ENCODE measurements around the gene SPSB1.

The SPSB1 gene

DNA sequence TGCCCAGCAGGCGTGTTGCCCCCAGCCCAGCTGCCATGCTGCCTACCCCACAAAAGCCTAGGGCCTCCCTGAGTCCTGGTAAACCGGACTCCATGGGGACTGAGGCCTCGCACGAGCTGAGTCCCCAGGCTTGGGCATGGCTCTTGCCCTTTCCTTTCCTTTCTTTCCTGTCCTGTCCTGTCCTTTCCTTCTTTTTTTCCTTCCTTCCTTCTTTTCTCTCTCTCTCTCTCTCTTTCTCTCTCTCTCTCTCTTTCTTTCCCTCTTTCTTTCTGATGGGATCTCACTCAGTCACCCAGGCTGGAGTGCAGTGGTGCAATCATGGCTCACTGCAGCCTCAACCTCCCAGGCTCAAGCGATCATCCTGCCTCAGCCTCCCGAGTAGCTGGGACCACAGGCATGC, 104.4 kb downstream of the SPSB1 start:
- DNase-seq (ENCODE audit: low read depth): no peak

DNA sequence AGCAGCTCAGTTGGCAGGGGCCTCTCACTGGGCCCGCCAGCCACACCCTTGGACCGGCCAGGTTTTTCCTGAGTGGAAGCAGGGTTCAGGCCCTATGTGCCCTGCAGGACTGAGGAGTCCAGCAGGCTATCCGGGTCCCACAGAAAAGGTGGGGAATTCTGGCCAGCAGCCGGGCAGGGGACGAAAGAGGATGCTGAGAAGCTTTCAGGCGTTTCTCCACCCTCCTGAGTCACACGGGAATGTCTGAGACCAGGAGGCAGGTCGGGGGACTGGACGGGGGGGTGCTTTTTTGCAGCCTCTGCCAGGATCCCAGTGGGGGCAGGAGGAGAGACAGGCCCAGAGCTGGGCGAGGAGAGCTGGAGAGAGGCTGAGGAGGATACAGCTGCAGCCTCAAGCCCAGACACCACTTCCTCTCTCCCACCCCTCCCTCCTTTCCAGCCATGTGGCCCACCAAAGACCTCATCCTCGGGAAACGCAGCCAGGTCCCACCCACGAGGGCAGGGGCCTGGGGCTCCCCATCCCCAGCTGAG, 105.4 kb downstream of the SPSB1 start:
- no peak for DNase-seq (ENCODE audit: low read depth)

DNA sequence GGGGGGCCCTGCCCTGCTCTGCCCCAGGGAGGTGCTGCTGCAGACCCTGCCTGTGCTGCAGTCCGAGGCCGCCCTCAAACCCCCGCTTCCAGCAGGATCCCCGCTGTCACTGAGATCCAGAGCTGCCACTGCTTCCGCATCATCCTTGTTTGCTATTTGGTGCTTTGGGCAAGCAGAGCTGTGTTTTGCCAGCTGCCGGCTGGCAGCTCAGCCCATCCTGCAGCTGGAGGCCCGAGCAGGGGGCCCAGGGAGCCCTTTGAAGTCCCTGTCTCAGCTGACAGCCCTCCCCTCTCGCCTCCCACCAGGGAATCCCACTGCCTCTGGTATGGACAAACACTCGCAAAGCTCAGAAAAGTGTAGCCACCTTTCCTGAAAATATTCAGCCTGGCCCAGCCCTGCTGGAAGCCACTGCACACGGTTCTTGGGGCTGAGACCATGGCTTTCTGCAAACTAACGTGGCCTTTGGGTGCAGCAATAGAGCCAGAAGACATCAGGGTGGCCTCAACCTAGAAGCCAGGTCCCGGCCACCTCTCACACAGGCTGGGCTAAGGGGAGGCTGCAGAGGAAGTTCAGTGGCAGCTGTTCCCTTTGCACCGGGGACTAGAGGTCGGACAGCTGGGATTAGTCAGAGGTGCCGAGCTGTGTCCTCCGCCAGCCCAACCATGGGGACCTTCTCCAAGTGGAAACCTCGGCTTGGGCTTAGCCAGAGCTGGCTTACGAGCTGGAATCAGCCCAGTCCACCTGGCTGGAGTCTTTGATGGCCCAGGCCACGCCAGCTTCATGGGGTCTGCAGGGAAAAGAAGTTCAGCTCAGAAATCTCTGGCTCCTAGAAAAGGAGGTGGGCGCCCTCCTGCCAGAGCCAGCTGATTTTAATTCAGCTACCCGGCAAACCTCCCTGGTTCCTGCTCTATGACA, 107.1 kb downstream of the SPSB1 start:
- no peak for DNase-seq (ENCODE audit: low read depth)

DNA sequence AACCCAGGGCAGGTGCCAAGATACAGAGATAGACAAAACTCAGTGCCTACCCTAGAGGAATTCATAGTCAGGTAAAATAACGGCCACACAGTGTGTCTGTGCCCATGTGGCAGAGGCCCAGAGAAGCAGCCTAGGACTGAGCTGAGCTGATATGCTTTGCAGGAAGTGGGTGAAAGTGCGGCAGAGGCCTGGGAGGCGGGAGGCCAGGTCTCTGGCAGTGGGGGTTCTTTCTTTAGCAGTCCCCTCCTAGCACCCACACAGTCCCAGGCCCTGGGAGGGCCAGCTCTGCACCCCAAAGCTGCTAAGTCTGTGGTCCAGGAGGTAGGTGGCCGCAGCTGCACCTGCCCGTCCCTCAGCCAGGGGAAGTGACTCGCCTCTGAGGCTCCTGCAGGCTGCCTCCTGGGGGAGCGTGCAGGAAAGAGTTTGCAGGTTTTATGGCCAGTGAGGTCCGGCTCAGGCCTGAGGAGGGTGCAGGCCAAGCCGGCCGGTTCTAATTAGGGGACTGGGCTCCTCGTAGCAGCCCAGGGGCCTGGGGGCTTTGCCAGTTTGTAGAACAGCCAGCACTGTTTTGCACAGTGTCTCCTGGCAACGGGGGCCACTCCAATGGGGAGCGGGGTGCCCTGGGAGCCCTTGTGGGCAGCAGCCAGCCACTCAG, 107.9 kb downstream of the SPSB1 start:
- no peak for DNase-seq (ENCODE audit: low read depth)

DNA sequence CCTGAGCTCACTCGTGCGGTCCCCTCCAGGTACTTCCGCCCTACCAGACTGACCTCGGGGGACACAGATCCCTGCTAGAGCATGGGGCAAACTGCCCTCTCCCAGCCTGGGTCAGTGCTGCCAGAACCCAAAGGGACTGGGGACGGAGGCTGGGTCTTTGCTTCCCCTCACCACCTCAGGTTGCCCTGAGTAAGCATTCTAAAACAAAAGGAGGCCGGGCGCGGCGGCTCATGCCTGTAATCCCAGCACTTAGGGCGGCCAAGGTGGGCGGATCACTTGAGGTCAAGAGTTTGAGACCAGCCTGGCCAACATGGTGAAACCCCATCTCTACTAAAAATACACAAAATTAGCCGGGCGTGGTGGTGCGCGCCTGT, 108.4 kb downstream of the SPSB1 start:
- no peak for DNase-seq (ENCODE audit: low read depth)

DNA sequence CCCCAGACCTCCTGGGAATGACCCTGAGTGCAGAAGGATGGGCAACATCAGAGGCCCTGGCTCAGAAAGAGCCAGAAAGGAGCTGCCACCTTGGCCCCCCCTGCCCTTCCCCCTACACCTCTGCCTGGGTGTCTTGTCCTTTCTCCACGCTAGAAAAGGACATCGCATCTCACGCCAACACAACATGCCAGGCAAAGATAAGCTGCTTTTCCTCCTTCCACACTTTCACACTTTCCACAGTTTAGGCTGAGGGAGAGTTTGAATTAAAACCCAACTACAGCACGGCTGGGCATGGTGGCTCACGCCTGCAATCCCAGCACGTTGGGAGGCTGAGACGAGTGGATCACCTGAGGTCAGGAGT, 109.5 kb downstream of the SPSB1 start:
- DNase-seq (ENCODE audit: low read depth): no peak

DNA sequence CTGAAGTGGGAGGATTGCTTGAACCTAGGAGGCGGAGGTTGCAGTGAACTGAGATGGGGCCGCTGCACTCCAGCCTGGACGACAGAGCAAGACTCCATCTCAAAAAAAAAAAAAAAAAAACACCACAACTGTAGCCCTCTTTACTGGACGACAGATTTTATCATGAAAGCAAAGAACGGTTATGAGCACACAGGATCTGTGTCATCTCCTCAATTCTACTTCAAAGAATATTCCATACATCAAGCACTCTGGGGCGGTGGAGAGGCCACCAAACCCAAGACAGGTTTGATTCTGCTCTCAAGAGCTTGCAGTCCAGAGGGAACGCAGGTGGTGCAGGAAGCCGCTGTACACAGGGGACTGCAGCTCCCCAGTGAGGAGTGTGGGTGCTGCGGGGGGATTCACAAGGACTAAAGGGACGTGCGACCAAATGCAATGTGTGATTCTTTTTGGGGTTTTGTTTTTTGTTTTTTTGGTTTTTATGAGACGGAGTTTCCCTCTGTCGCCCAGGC, 110.1 kb downstream of the SPSB1 start:
- no peak for DNase-seq (ENCODE audit: low read depth)

DNA sequence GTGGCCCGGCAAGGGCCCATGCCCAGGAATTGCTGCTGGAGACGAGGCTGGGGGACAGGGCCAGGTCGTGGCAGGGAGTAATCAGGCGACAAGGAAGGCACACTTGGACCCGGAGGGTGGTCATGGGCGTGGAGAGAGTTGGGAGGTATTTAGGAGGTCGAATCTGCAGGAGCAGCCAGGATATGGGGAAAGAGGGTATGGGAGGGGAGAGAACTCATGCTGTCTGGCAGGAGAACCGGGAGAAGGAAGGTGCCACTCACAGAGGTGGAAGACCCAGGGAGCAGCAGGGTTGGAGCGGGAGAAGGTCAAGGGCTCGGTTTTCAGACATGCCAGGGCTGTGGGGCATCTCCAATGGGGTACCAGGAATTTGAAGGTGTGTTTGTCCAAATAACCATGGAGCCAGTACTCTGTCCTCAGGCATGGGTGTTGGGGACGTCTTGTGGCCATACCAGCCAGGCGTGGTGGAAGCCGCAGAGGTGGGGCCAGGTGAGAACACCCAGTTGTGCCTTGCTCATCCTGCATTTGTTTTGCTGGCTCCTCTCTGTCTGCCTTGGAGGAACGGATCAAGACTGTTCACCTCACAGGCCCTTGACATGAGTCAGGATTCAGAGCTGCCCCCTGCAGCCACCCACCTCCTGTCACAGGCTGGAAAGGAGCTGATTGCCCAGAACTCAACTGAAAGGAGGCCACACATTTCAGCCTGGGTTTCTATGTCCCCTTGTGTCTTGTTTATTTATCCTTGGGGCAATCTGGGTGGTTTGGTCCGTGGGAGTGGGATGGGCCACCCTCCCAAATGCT, 111.6 kb downstream of the SPSB1 start:
- DNase-seq (ENCODE audit: low read depth): no peak

DNA sequence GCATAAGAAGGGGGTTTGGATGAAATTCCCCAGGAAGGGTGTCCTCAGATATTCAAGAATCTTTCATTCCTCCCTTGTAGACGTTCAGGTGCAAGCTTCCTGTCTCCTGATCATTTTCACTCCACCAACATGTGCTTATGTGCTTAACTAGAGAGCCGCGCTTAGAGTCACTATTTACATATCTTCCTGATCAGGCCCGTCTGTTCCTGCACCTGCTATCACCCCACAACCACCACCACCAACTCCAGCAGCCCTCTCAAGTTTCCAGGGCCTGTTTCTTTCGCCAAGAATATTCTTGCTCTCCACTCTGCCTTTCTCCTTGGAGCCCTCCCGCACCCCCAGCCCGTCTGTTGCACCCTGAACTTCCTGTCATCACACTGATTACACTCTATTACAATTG, 113.4 kb downstream of the SPSB1 start:
- DNase-seq (ENCODE audit: low read depth): no peak

DNA sequence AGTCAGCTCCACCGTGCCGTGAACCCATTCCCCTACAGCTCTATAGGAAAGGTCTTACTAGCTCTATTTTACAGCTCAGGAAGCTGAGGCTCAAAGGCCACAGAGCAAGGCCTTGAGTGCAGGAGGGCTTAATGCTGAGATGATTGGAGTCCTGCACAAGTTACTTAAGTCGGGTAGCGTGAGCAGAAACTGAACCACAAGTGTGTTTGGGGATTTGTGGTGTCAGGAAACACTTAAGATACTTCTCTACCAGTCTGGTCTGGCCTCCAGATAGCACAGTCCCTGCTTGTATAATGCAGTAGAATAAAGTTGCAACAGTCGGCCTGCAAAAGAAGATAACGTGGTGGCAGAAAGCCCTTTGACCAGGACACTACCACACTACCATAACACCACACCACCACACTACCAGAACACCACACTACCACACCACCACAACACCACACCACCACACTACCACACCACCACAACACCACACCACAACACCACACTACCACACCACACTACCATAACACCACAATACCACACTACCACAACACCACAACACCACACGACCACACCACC, 118.1 kb downstream of the SPSB1 start:
- DNase-seq (ENCODE audit: low read depth): peak; percentile 93

DNA sequence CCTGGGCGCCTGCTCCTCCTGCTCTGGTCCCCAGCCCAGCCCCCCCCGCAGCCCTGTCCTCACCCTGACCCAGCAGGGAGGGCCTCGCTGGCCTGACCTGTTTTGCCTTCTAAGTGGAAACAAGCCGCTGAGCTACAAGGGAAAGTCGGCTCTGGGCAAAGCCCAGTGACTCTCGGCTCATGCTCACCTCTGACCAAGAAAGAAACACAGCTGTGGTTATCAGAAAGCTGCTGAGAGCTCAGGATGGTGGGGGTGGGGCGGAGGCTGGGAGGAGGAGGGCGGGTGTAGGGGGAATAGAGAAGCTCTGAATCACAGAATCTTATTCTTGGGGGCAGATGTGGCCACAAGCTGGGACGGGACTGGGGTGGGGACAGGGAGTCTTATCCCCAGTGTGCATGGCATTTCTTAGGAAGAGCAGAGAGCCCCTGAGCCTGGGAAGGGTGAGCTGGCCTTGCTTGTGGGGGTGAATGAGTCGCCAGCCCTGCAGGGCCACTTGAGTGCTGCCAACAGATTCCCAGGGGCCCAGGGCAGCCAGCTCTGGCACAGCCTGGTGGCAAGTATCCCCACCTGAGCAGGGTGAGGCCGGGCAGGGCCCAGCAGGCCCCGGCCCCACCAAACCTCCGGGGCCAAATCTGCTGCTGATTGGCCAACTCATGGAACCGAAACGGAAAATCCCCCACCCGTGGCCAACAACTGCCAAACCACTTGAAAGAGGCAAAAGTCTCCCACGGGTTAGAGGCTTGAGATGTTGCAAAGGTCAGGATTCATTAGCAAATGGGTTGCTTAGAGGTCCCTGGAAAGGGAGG, 120.6 kb downstream of the SPSB1 start:
- DNase-seq (ENCODE audit: low read depth): no peak

DNA sequence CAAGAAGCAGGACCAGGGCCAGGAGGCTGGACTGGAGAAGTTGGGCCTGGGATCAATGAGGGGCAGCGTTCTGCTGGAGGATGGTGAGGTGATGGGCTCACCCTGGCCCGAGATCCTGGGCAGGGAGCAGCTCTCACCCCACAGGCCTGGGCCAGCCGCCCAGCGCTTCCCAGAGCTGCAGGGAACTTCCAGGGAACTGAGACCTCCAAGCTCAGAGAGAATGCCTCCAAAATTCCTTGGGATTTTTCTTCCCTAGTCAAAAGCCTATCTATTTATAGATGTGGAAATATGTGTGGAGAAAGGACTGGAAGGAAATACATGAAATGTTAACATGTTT, 121.2 kb downstream of the SPSB1 start:
- no peak for DNase-seq (ENCODE audit: low read depth)

DNA sequence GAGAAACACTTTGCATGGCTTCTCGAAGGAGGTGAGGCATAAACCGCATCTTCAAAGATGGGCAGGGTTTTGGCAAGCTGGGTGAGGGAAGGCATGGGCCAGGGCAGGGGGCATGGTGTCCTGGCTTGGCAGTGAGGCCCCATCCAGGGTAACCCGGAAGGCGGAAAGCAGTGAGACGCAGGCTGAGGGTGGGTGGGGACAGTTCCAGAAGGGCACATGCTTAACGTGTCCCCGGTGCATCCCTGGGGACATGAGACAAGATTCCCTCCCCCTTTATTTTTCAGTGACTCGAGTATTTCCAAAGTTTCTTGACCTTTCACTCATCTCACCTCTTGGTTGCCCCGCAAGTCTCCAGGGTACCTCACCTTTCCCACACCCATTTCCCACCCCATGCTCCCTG, 123.8 kb downstream of the SPSB1 start:
- no peak for DNase-seq (ENCODE audit: low read depth)

DNA sequence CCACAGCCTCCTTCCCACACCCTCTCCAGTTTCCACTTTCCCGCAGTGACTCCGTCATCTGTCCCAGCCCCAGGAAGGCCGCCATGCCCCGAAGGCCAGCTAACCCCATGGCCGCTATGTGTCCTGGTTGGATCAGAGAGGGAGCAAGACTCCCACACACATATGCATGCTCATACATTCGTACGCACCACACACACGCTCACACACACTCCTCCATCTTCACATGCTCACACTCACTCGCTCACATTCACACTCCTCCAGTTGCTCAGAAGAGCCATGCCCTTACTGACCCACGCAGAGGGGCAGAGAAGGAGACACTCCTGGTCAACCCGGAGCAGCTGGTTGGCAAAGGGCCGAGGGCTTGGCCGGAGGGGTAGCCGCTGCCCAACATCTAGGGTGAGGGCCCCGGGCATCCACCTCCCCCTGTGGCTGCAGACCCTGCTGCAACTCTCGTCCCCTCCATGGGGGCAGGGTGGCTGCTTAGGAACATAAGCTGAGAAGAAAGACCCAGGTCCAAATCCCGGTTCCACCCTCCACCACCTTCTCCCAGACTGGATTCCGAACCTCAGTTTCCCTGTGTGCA, 124.3 kb downstream of the SPSB1 start:
- DNase-seq (ENCODE audit: low read depth): no peak

DNA sequence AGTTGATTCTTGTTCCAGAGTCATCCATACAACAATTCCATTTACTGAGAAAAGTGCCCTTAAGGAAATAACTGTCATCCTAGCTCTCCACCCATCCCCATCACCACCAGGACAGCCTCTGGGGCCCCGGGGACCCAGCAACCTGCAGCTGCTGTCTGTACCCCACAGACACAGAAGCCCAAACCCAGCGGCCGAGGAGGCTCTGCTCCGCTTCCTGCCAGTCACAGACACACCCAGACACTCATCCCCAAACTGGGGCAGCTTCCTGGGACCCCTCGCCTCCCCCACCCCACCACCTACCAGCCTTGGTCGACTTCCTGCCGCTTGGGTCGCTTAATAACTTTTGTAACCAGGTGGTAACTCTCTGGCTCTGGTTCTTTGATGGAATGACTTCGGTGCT, 125.0 kb downstream of the SPSB1 start:
- no peak for DNase-seq (ENCODE audit: low read depth)

DNA sequence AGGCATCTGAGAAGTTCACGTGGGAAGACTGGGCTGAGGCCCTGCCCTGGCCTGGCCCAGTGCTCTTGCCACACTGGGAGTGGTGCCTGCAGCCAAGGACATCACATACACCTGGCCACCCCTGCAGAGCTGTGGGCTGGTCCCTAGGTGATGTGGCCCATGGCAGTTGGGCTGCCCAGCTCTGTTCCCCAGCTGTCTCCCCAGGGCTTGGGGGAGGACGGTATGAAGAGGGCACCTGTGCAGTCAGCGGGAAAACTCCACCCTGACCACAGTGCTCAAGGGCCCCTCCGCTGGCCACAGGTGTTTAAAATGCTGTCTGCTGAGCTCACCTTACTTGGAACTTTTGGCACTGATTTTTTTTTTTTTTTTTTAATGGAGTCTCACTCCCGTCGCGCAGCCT, 126.2 kb downstream of the SPSB1 start:
- DNase-seq (ENCODE audit: low read depth): no peak
